Esophagus muscularis mucosa (tissue), 4 donors: Measurements from ENCODE around the gene SKI. TPM values are rescaled to one million over a fixed set of nuclear protein-coding genes. Genes with fewer than 3 reads are reported as not detected.
A peak's percentile ranks its signal among the peaks of the same experiment; 100 is the strongest.

Source experiments
- DNase-seq: peaks from one replicate; pipeline ENCODE4 v3.0.0-alpha.2; 2017; ENCODE audit errors: extremely low spot score
- H3K27ac ChIP-seq, 4 donors: fragments of 200-600 bp; sonication (generic); replicated peaks in 1 of 4; 1 replicate in 3 of 4; 2 replicates in 1 of 4; pipeline ENCODE4 v1.5.1; 2016 to 2019; ENCODE audit warnings: mild to moderate bottlenecking in 1 of 4
- H3K27me3 ChIP-seq, 4 donors: fragments of 200-600 bp; sonication (generic); one replicate each; pipeline versions ENCODE4 v1.5.1 to v1.6.0; 2016 to 2019
- H3K36me3 ChIP-seq, 4 donors: fragments of 200-600 bp; sonication (generic); one replicate each; pipeline ENCODE4 v1.5.1; 2016 to 2019
- H3K4me1 ChIP-seq, 4 donors: fragments of 200-600 bp; sonication (generic); one replicate each; pipeline ENCODE4 v1.5.1; 2016 to 2019
- H3K4me3 ChIP-seq, 4 donors: fragments of 200-600 bp; sonication (generic); 1 replicate in 2 of 4; 2 replicates in 2 of 4; pipeline ENCODE4 v1.5.1; 2016 to 2019; ENCODE audit warnings: mild to moderate bottlenecking in 4 of 4, moderate library complexity in 1 of 4
- H3K9me3 ChIP-seq, 4 donors: fragments of 200-600 bp; sonication (generic); 1 replicate in 3 of 4; 2 replicates in 1 of 4; pipeline ENCODE4 v1.5.1; 2016 to 2019
- EP300 ChIP-seq: sonication (generic); formaldehyde crosslinking; IDR thresholded peaks from one replicate; pipeline ENCODE4 v1.6.1; 2017; ENCODE audit warnings: antibody characterized with exemption
- POLR2A ChIP-seq: fragments of 450-650 bp; IDR thresholded peaks from one replicate; pipeline ENCODE4 v1.6.1; 2017; ENCODE audit warnings: antibody characterized with exemption, moderate library complexity, mild to moderate bottlenecking, low read depth
- POLR2AphosphoS5 ChIP-seq, 2 donors: sonication (generic); formaldehyde crosslinking; IDR thresholded peaks; one replicate each; pipeline ENCODE4 v1.6.1; 2017; ENCODE audit warnings: antibody characterized with exemption in 2 of 2
- WGBS: methylation state at CpG from one replicate; pipeline ENCODE4 v1.1.5; 2018; 5-methylcytosine and 5-hydroxymethylcytosine counted together
- intact Hi-C: fragments of 100-400 bp; cut with DNase I; formaldehyde crosslinking; loops from one replicate; pipeline ENCODE4 v1.15.1; 2023
- total RNA-seq, 4 donors: library from RNA; depleted of rRNA; stranded (reverse); fragments of >200 nt; gene quantifications; one replicate each; pipeline versions ENCODE4 v1.1.0 to v1.2.1, GENCODE V29; 2016
- TF ChIP-seq, protein P1 (sequence below), 3 experiments: fragments of 200-600 bp in 2 of 3; fragments of 450-650 bp in 1 of 3; sonication (generic) in 2 of 3; IDR thresholded peaks; one replicate each; pipeline ENCODE4 v1.5.1; 2017 to 2019; ENCODE audit warnings: antibody characterized with exemption in 3 of 3, mild to moderate bottlenecking in 2 of 3, moderate library complexity in 1 of 3

SKI gene
- total RNA-seq, result 100 to 1,000 TPM in 2 of 4 donors, 10 to 100 TPM in 2; 70.1 to 190 (median 124) TPM

DNA sequence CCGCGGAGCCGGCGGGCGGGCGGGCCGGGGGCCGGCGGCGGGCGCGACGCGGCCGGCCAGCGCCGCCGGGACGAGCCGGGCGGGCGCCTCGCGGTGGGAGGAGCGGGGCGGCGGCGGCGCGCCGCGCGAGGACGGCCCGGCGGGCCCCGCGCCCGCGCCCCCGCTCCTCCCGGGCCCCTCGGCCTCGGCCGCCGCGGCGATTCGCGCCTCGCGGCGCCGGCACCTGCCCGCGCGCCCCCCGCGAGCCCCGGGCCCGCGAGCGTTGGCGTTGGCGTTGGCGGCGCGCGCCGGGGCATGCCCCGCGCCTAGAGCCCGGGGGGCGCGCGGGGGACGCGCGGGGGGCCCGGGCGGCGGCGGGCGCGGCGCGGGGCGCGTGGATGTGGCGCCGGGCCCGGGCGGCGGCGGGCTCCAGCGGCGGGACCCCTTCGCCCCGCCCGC is at the start of gene SKI:
TSS of gene SKI (plus strand) at position 163 of the 438 bp plus-strand sequence. CDS start 448 bp downstream, outside the sequence.
- H3K4me3 ChIP-seq, result peak within 1 kb of the TSS; percentile 78 to 96 (median 86)
- H3K9me3 ChIP-seq, result no peaks in the 10 kb centered on the region
- no peak for DNase-seq
- TF ChIP-seq, protein P1, sequence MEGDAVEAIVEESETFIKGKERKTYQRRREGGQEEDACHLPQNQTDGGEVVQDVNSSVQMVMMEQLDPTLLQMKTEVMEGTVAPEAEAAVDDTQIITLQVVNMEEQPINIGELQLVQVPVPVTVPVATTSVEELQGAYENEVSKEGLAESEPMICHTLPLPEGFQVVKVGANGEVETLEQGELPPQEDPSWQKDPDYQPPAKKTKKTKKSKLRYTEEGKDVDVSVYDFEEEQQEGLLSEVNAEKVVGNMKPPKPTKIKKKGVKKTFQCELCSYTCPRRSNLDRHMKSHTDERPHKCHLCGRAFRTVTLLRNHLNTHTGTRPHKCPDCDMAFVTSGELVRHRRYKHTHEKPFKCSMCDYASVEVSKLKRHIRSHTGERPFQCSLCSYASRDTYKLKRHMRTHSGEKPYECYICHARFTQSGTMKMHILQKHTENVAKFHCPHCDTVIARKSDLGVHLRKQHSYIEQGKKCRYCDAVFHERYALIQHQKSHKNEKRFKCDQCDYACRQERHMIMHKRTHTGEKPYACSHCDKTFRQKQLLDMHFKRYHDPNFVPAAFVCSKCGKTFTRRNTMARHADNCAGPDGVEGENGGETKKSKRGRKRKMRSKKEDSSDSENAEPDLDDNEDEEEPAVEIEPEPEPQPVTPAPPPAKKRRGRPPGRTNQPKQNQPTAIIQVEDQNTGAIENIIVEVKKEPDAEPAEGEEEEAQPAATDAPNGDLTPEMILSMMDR (IDR thresholded peaks at IDR 0.05), result no peak
- TF ChIP-seq POLR2A (no peak), POLR2AphosphoS5 (IDR thresholded peaks at IDR 0.05) (no peak), EP300 (no peak)
- no CpG with 5 or more reads among the region's 100 CpGs for WGBS
- no peaks in the 10 kb centered on the region for H3K36me3 ChIP-seq
- H3K27ac ChIP-seq, result peak within 1 kb of the TSS; percentile 97 to 99 (median 98)
- peaks cover 44 to 54% (median 47%) of the 10 kb centered on the region in 4 donors for H3K4me1 ChIP-seq
- no peaks in the 10 kb centered on the region for H3K27me3 ChIP-seq
- intact Hi-C loops, result no loop called here

DNA sequence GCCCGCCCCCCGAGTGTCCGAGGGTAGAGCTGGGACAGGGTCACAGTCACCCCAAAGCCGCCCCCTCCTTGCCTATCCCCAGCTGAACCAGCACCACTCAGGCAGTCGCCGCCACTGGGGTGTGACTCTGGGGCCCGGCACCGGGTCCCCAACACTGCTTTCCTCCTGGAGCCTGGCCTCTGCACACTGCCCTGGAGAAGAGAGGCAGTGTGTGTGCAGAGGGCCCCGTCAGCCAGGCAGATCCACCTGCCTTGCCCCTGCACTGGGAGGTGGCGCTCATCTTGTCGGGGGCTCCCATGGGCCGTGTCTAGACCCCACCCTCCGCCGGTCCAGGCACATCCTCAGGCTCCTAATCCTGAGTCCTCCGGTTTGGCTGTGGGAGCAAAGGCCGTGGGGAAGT is 49.2 kb upstream of the SKI start:
- intact Hi-C loops, result no loop called here
- WGBS, result 94% methylated on average over 9 of the region's 16 CpGs

DNA sequence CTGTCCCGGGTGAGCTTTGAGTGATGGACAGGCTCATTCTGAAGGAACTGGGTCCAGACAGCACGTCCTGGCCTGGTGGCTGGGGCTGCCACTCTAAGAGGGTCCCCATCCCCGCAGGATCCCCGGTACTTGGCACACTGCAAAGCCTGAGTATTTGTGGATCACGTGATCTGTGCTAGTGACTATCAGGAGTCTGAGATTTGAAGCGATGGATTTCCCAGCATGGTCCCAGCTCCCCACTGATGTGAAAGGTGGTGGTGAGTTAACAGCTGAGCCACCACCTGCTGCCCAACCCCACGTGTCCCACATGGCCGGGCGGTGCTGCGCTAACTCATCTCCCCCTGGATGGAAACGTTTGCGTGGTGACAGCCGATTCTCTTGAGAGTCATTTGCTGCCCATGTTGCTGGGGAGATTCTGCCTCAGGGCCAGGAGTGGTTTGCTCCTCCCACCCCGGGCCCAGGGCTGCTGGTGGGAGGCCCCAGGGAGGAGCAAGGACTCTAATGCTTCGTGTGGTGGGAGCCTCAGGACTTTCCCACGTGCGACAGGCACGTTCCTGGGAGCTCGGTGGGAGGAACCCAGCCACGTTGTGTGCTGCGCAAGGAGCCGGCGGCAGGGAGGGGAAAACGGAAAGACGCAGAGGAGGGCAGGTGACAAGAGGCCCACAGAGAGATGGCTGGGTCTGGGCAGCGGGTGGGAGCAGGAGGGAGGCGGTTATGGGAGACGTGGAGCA is 48.7 kb upstream of the SKI start:
- Histone ChIP-seq H3K27ac (no peak overlapping the region), H3K4me3 (no peak overlapping the region), H3K27me3 (no peaks in the 10 kb centered on the region), H3K4me1 (peaks cover 0 to 14% (median 8%) of the 10 kb centered on the region in 4 donors), H3K36me3 (peaks cover 0 to 22% (median 9%) of the 10 kb centered on the region in 4 donors), H3K9me3 (no peaks in the 10 kb centered on the region)
- no peak for DNase-seq
- intact Hi-C loops, result no loop called here
- TF ChIP-seq POLR2A, result no peak
- no peak for TF ChIP-seq POLR2AphosphoS5 (IDR thresholded peaks at IDR 0.05)
- TF ChIP-seq, protein P1 (IDR thresholded peaks at IDR 0.05), result no peak
- no peak for TF ChIP-seq EP300
- WGBS, result 74% methylated on average over 15 of the region's 28 CpGs

More for the DNA sequence above, 49.2 kb upstream of the SKI start:
- Histone ChIP-seq H3K9me3 (no peaks in the 10 kb centered on the region), H3K36me3 (peaks cover 0 to 16% (median 7%) of the 10 kb centered on the region in 4 donors), H3K27ac (no peak overlapping the region), H3K27me3 (no peaks in the 10 kb centered on the region), H3K4me1 (peaks cover 5 to 20% (median 10%) of the 10 kb centered on the region in 4 donors), H3K4me3 (no peak overlapping the region)
- no peak for DNase-seq
- no peak for TF ChIP-seq POLR2A
- TF ChIP-seq POLR2AphosphoS5 (IDR thresholded peaks at IDR 0.05), result no peak
- TF ChIP-seq, protein P1 (IDR thresholded peaks at IDR 0.05), result no peak
- no peak for TF ChIP-seq EP300

DNA sequence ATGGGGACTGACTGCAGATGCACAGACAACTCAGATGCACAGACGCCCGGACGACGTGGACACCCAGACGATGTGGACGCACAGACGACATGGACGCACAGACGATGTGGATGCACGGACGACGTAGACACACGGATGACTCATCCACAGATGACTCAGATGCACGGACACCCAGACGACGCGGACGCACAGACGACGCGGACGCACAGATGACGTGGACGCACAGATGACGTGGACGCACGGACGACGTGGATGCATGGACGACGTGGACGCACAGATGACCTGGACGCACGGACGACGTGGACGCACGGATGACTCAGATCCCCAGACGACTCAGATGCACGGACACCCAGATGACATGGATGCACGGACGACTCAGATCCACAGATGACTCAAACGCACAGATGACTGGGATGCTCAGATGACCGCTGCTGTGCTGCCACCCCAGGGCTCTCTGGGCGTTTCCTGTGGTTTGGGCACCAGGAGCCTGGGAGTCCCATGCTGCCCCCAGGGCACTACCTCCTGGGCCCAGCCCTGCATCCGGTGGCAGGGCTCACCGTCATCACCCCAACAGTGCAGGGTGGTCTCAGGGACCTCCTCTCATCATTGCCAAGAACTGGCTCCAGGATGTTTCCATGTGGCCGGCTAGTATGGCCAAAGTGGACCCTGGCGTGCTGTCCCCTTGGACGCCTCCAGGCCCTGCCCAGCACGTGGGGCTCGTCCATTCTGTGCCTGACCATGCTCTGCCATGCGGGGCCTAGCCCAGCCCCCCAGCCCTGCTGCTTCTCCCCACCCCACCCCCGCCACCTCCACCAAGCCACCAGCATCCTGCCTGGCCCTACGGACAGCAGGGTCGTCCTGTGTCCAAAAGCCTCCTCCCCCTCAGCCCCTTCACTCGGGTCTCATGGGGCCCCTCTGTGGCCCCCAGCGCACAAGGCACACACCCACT is 47.5 kb upstream of the SKI start:
- no peak for DNase-seq
- intact Hi-C loops, result no loop called here
- peaks cover 0 to 33% (median 18%) of the 10 kb centered on the region in 4 donors for H3K36me3 ChIP-seq
- 82% methylated on average over 51 of the region's 58 CpGs for WGBS
- no peak overlapping the region for H3K27ac ChIP-seq
- H3K9me3 ChIP-seq, result no peaks in the 10 kb centered on the region
- TF ChIP-seq, protein P1 (IDR thresholded peaks at IDR 0.05), result no peak
- TF ChIP-seq POLR2A, result no peak
- TF ChIP-seq EP300, result no peak
- no peak for TF ChIP-seq POLR2AphosphoS5 (IDR thresholded peaks at IDR 0.05)
- no peak overlapping the region for H3K4me3 ChIP-seq
- no peaks in the 10 kb centered on the region for H3K27me3 ChIP-seq
- H3K4me1 ChIP-seq, result peaks cover 0 to 4% (median 0%) of the 10 kb centered on the region in 4 donors
